Fibroblast of peridontal ligament (primary cell): ENCODE data around the gene GADL1.

Experiments used
- DNase-seq: peaks from one replicate; pipeline ENCODE4 v3.0.0-alpha.2; 2010; ENCODE audit errors: extremely low read depth

GADL1 gene

GRCh38 chr3:30677347-30677685, 217.1 kb downstream of the GADL1 start:
- DNase-seq: no peak

GRCh38 chr3:30676424-30677346, 217.8 kb downstream of the GADL1 start:
- DNase-seq: no peak
